Measurements from ENCODE around the gene TRAIP. TPM values are rescaled to one million over a fixed set of nuclear protein-coding genes. Genes with fewer than 3 reads are reported as not detected.

Gene TRAIP
- total RNA-seq, 2 experiments from 2014 or later: 23.2 to 25.1 TPM

GRCh38 chr3:49842843-49843517 is 13.4 kb downstream of the TRAIP start:
- H3K4me1 Mint-ChIP-seq (ENCODE audit: low read depth): peaks cover 1% of the 10 kb centered on the region
- intact Hi-C loops (cut with micrococcal nuclease): no loop called here
- H3K27me3 Mint-ChIP-seq: no peaks in the 10 kb centered on the region
- H3K4me3 Mint-ChIP-seq: no peak overlapping the region
- H3K36me3 Mint-ChIP-seq (ENCODE audit: low read depth): peaks cover 15% of the 10 kb centered on the region
- ATAC-seq (no peak), DNase-seq (no peak)
- H3K9me3 Mint-ChIP-seq: no peaks in the 10 kb centered on the region
- no peak for TF ChIP-seq CTCF (IDR thresholded peaks at IDR 0.05)
- ChIA-PET CTCF (interaction anchor here (22.5 kb wide), 1 partner anchor 34 kb away, joined by 412 read pairs; the partner anchor contains the start of genes CDHR4, INKA1 and UBA7), POLR2A (interaction anchor here (2.0 kb wide), 1 partner anchor 13 kb away, joined by 4 read pairs; no protein-coding TSS in a partner anchor)
- H3K27ac Mint-ChIP-seq: no peak overlapping the region

- intact Hi-C loops (cut with micrococcal nuclease): no loop called here
- ATAC-seq: no peak
- Mint-ChIP-seq H3K4me1 (ENCODE audit: low read depth) (peaks cover 1% of the 10 kb centered on the region), H3K27ac (no peak overlapping the region), H3K9me3 (no peaks in the 10 kb centered on the region), H3K36me3 (ENCODE audit: low read depth) (peaks cover 15% of the 10 kb centered on the region), H3K4me3 (no peak overlapping the region), H3K27me3 (no peaks in the 10 kb centered on the region)
- ChIA-PET CTCF (interaction anchor here (0.7 to 22.5 kb wide), 4 partner anchors 8 to 44 kb away, joined by 3 to 412 read pairs (median 3); partner anchors contain the start of genes CDHR4, INKA1 and UBA7), POLR2A (interaction anchor here (2.0 kb wide), 1 partner anchor 14 kb away, joined by 4 read pairs; no protein-coding TSS in a partner anchor)
- no peak for TF ChIP-seq CTCF (IDR thresholded peaks at IDR 0.05)
- DNase-seq: no peak
Observed at GRCh38 chr3:49841806-49842205, 14.6 kb downstream of the TRAIP start.

- Mint-ChIP-seq H3K27me3 (no peaks in the 10 kb centered on the region), H3K4me1 (ENCODE audit: low read depth) (peaks cover 1% of the 10 kb centered on the region), H3K4me3 (no peak overlapping the region), H3K9me3 (no peaks in the 10 kb centered on the region), H3K36me3 (ENCODE audit: low read depth) (peaks cover 13% of the 10 kb centered on the region), H3K27ac (no peak overlapping the region)
- peak; percentile 45 for TF ChIP-seq CTCF (IDR thresholded peaks at IDR 0.05)
- POLR2A ChIA-PET: interaction anchor here (1.2 to 3.9 kb wide), 3 partner anchors 14 to 37 kb away, joined by 3 to 37 read pairs (median 4); partner anchors contain the start of gene INKA1
- intact Hi-C loops (cut with micrococcal nuclease): no loop called here
- CTCF ChIA-PET: interaction anchor here (0.7 to 22.5 kb wide), 6 partner anchors 9 to 44 kb away, joined by 3 to 412 read pairs (median 3); partner anchors contain the start of genes CDHR4, INKA1, TRAIP and UBA7
- peak; percentile 58 for ATAC-seq
- DNase-seq: peak; percentile 50
Observed at GRCh38 chr3:49841126-49841696, 15.2 kb downstream of the TRAIP start.

GRCh38 chr3:49840388-49840787 is 16.0 kb downstream of the TRAIP start:
- H3K4me3 Mint-ChIP-seq: no peak overlapping the region
- TF ChIP-seq CTCF (IDR thresholded peaks at IDR 0.05): no peak

More at GRCh38 chr3:49840388-49840787, 16.0 kb downstream of the TRAIP start:
- Mint-ChIP-seq H3K36me3 (ENCODE audit: low read depth) (peaks cover 12% of the 10 kb centered on the region), H3K27me3 (no peaks in the 10 kb centered on the region), H3K4me1 (ENCODE audit: low read depth) (peaks cover 1% of the 10 kb centered on the region), H3K9me3 (no peaks in the 10 kb centered on the region), H3K27ac (no peak overlapping the region)
- intact Hi-C loops (cut with micrococcal nuclease): no loop called here
- ChIA-PET CTCF (interaction anchor here (1.9 to 22.5 kb wide), 4 partner anchors 12 to 301 kb away, joined by 10 to 412 read pairs (median 28); partner anchors contain the start of genes CDHR4, INKA1, TRAIP and UBA7), POLR2A (interaction anchor here (1.2 to 3.9 kb wide), 2 partner anchors 30 to 37 kb away, joined by 3 to 37 read pairs; partner anchors contain the start of gene INKA1)
- no peak for ATAC-seq
- DNase-seq: no peak
